Measurements from ENCODE around the gene DMD.
A peak's percentile ranks its signal among the peaks of the same experiment; 100 is the strongest.
"Not testable (repeated sequence)": the region's sequence is repeated elsewhere in the genome, so short reads cannot be mapped to it uniquely, and the experiment has no call there.

The DMD gene

GRCh38 chrX:32562261-32562660 lies 649.1 kb downstream of the DMD start:
- no peak for TF ChIP-seq CTCF (conservative IDR thresholded peaks at IDR 0.05)
- H3K27ac ChIP-seq = no peak overlapping the region

- H3K27ac ChIP-seq = no peak overlapping the region
- TF ChIP-seq CTCF (conservative IDR thresholded peaks at IDR 0.05) = no peak
Measured at GRCh38 chrX:32545101-32545500, 666.2 kb downstream of the DMD start.

GRCh38 chrX:32538554-32538953 lies 672.8 kb downstream of the DMD start:
- no peak overlapping the region for H3K27ac ChIP-seq
- no peak for TF ChIP-seq CTCF (conservative IDR thresholded peaks at IDR 0.05)

GRCh38 chrX:32533848-32534247 lies 677.5 kb downstream of the DMD start:
- no peak overlapping the region for H3K27ac ChIP-seq
- TF ChIP-seq CTCF (conservative IDR thresholded peaks at IDR 0.05) = no peak

- no peak overlapping the region for H3K27ac ChIP-seq
- no peak for TF ChIP-seq CTCF (conservative IDR thresholded peaks at IDR 0.05)
Measured at GRCh38 chrX:32532262-32532661, 679.1 kb downstream of the DMD start.

GRCh38 chrX:32530802-32531403 lies 680.4 kb downstream of the DMD start:
- no peak overlapping the region for H3K27ac ChIP-seq
- TF ChIP-seq CTCF (conservative IDR thresholded peaks at IDR 0.05) = peak; percentile 79

- not testable (repeated sequence) for H3K27ac ChIP-seq
Measured at GRCh38 chrX:32528451-32528850, 682.9 kb downstream of the DMD start.

GRCh38 chrX:32525234-32525633 lies 686.1 kb downstream of the DMD start:
- no peak overlapping the region for H3K27ac ChIP-seq

More at GRCh38 chrX:32525234-32525633, 686.1 kb downstream of the DMD start:
- TF ChIP-seq CTCF (conservative IDR thresholded peaks at IDR 0.05) = no peak

Measured in VCaP (cell line).